Anterior cingulate cortex (tissue), 58 donors: Measurements from ENCODE around the gene ADCY5.

Experiments used
- DNase-seq, 58 donors: peaks; one replicate each; lab custom pipeline; 2025; lab: John Stamatoyannopoulos, UW

The ADCY5 gene

GRCh38 chr3:123373474-123373987, 75.4 kb downstream of the ADCY5 start:
- no peak for DNase-seq

GRCh38 chr3:123372686-123373473, 76.0 kb downstream of the ADCY5 start:
- no peak for DNase-seq

GRCh38 chr3:123371859-123372685, 76.8 kb downstream of the ADCY5 start:
- peak in 1 of 58 donors; percentile 21 for DNase-seq

GRCh38 chr3:123371426-123371825, 77.5 kb downstream of the ADCY5 start:
- no peak for DNase-seq

GRCh38 chr3:123370819-123371218, 78.1 kb downstream of the ADCY5 start:
- DNase-seq: no peak

- DNase-seq: no peak
These were observed 79.8 kb downstream of the ADCY5 start for GRCh38 chr3:123369085-123369484.

GRCh38 chr3:123367467-123368154, 81.3 kb downstream of the ADCY5 start:
- peak in 1 of 58 donors; percentile 54 for DNase-seq

GRCh38 chr3:123365450-123366143, 83.3 kb downstream of the ADCY5 start:
- no peak for DNase-seq

- DNase-seq: no peak
These were observed 87.8 kb downstream of the ADCY5 start for GRCh38 chr3:123361071-123361470.

GRCh38 chr3:123357275-123357674, 91.6 kb downstream of the ADCY5 start:
- no peak for DNase-seq

- no peak for DNase-seq
These were observed 95.0 kb downstream of the ADCY5 start for GRCh38 chr3:123353850-123354233.

- no peak for DNase-seq
These were observed 95.6 kb downstream of the ADCY5 start for GRCh38 chr3:123353227-123353849.

GRCh38 chr3:123352134-123352554, 96.7 kb downstream of the ADCY5 start:
- no peak for DNase-seq

GRCh38 chr3:123351501-123351900, 97.4 kb downstream of the ADCY5 start:
- DNase-seq: no peak

GRCh38 chr3:123350971-123351370, 97.9 kb downstream of the ADCY5 start:
- DNase-seq: no peak

- DNase-seq: no peak
These were observed 99.1 kb downstream of the ADCY5 start for GRCh38 chr3:123349566-123350435.

- DNase-seq: no peak
These were observed 99.7 kb downstream of the ADCY5 start for GRCh38 chr3:123349201-123349535.

GRCh38 chr3:123348471-123349200, 100.3 kb downstream of the ADCY5 start:
- no peak for DNase-seq
